GM21576 (cell line): ENCODE results near the gene CDK5R2.

Source experiments
- ATAC-seq: cut with Tn5 transposase; IDR thresholded peaks from one replicate; pipeline ENCODE4 v1.9.1; 2021; ENCODE audit warnings: mild to moderate bottlenecking, moderate library complexity; ENCODE audit not compliant: unreplicated experiment

Gene CDK5R2

DNA sequence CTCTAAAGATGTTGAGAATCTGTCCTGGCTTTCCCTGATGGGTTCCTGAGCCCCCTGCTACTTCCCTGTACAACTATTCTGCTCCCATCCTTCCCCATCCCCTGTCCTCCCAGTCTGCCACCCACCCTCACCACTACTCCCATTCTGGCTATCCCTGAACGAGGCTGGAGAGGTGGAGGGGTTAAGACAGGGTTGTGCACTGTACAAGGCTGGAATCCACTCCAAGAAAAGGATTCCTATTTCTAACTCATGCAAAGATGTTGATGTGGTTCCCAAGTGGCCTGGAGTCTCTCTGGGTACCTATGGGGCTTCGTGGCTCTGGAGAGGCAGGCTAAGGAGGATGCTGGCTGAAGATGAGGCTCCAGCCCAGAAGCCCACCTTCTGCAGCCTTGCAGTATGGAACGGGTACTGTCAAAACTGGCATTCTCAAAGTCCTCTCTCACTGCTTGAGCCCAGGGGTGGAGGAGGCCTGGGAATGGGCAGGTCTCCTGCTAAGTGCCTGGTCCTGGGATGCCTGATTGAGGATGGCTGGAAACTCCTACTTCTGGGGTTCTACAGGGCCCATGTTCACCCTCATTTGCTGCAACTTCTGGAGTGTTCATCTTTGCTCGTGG is 26.8 kb downstream of the CDK5R2 start:
- no peak for ATAC-seq

DNA sequence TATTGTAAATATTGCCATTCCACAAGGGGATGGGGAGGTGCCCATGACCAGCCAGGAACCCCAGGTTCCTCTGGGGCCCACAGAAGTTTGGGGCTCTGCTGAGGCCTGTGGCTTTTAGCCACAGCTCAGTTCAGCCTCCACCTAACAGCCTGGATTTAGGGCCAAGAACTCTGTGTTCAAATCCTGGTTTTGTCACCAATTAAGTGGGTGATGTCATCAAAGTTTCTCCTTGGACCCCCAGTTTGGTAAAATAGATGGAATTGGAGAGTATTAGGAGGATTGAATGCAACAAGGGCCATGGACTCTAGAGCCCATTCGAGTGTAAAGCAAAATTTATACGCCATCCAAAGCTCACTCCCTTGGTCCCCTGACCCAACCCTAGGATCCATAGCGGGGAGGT is 28.7 kb downstream of the CDK5R2 start:
- ATAC-seq, result no peak

DNA sequence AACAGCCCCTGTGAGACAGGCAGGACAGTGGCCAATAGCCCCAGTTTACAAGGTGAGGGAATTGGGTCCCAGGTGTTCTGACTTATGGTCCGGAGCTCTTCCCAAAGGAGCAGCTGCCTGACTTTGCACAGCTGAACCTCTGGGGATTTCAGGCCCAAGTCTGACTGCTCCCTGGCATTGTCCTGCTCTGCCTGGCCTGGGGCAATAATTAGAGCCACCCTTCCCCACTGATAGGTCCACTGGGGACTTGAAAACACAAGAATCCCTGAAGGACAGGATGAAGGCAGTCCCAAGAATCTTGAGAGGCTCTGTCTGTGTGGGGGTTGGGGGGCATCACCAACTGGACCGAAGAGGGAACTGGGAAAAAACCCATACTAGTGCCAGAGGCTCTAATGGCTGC is 29.2 kb downstream of the CDK5R2 start:
- ATAC-seq, result no peak

DNA sequence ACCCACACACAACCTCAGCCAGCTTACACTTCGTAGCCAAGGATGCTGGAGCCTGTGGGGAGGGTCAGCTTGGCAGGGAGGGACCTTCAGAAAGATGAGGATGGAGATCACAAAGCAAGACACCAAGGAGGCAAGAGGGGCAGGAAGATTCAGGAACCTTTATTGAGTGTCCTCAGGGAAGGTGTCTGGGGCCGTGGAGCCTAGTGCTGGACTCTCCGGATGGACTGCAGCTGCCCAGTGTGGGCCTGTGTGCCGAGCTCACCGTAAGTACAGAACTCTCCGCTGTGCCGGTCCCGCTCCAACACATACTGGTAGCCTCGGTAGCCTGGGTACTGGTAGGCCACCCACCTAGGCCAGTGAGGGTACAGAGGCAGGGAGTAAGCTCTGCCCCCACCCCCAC is 30.6 kb downstream of the CDK5R2 start:
- ATAC-seq, result no peak

DNA sequence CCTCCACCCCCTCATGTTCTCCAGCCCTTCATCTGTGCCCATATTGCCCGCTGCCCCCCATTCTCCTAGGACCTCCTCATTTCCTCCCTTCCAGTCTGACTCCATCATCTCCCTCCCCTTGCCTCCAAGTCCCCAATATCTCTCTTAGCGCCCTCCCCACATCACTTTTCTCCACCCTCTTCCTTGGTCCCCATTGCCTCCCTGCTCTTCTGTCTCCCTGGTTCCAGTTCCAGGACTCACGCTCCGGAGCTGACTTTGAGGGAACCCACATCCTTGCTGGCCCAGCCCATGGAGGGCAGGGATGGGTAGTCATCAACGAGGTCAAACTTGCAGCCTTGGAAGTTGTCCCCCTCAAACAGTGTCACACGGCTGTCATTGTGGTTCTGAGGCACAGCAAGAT is 31.1 kb downstream of the CDK5R2 start:
- ATAC-seq, result no peak

DNA sequence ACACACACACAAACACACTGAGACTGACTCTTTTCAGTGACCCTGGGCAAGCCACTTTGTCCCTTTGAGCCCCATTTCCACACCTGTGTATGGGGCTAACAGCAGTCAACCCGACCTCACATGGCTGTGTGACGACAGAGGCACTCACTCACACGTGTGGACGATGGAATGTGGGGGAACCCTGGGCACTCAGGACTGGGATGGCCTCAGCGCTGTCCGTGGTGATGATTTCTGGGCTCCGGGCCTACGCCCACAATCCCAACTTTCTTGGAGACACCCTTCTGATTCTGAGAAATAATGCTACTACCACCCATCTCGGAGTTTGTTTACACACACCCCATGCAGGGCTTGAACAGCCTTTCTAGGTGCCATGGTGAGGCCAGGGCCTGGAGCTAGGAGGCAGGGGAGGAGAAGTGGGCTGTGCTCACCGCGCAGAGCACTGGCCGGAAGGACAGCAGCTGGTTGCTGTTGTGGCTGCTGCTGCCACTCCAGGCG is 32.3 kb downstream of the CDK5R2 start:
- no peak for ATAC-seq

DNA sequence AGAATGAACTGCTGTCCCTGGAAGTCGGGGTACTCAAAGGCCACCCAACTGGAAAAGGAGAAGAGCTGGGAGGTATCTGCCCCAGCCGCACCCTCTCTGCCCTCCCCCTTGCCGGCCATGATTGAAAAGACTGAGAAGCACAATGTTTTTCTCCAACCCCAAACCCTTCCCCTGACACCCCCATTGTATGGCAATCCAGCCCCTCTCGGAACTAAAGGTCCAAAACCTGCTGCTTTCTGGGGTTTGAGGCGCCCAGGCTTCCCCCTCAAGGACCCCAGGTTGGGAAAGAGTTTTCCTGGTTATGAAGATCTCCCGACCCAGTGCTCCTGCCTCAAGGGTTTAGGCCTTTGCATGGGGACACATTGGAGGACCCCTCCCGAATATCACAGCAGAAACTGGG is 32.7 kb downstream of the CDK5R2 start:
- no peak for ATAC-seq

DNA sequence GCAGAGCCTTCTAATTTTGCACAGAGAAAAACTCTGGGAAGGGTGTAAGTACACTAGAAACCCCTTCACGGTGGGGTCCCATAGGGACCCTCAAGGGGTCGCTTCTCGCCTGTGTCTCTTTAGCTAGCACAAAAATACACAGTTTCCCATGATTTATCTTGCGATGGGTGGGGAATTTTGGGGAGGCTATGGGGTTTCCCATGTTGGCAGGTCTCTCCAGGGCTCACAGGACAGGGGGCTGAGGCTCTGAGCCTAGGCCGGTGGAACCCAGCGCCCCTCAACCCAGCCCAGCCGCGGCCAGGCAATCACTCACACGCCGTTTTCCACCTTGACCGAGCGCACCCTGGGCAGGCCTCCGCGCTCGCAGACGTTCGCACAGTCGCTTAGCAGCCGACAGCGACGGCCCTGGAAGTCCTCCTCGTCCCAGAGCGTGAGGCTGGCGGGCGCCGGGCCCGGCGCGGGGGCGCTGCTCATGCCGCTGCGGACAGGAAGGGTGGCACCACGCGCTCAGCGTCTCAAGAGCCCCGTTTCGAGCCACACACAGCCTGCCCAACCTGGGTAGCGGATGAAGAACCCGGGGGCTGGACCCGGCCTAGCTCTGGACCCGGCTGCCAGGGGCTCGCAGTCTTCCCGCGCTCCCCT is 33.4 kb downstream of the CDK5R2 start:
- ATAC-seq, result no peak

DNA sequence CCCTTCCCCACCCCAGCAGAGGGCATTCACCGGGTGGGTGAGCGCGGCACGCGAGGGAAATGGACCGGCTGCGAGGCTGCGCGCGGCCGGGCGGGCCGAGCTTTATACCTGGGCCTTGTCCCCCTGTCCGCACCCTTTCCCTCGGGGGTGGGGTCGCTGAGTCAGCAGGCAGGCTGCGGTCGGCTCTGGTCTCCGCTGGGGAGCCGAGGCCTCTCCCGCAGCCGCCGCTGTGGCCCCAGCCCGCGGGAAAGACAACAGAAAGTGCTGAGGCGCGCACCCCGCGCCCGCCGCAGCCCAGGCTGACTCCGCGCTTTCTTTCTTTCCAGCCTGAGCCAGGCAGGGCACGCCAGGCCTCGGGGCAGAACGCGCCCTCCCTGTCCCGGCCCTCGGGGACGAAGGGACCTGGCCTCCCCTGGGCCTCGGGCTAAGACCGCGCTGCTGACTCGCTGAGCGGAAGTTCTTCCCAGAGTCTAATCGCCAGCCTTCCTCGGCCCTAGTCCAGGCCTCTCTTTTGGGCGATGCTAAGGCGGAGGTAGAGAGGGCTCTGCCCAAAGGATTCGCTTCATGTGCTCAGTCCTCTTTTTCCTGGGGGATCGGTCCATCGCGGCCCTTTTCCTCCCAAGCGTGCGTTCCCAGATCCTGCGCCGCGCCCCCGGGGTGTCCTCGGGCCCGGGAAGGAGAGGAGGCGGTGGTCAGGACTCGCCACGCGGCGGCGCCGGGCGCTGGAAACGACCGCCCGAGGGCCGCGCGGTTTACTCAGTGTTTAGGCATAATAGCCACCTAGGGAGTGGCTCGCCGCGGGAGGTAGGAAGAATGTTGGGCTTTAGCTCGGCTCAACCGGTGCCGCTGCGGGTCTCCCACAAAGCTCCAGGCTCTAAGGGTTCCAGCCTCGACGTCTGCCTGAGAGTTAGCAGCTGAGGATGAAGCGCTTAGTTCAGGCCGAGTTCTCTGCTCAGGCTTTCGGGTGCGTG is 34.2 kb downstream of the CDK5R2 start, which contains the start of gene CRYBA2:
TSS of gene CRYBA2 (minus strand) at position 78 of the 971 bp plus-strand sequence. CDS start 246 bp downstream, outside the sequence.
- no peak for ATAC-seq

DNA sequence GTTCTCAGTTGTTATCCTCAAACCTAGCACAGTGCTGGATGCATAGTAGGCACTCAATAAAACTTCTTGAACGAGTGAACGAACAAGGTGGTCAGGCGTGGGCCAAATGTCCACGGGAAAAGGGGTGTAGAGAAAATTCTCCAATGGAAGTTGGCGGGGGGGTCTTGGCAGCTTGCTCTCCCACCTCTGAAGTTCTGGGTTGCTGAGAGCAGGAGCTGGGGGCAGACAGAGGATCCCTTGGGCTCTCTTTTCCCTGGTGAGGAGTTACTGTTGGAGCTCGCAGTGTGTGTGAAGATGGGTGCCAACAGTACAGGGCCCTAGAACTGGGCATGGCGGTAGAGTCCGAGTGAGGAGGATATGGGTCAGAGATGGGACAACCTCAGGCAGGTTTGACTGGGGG is 36.1 kb downstream of the CDK5R2 start:
- ATAC-seq, result no peak

DNA sequence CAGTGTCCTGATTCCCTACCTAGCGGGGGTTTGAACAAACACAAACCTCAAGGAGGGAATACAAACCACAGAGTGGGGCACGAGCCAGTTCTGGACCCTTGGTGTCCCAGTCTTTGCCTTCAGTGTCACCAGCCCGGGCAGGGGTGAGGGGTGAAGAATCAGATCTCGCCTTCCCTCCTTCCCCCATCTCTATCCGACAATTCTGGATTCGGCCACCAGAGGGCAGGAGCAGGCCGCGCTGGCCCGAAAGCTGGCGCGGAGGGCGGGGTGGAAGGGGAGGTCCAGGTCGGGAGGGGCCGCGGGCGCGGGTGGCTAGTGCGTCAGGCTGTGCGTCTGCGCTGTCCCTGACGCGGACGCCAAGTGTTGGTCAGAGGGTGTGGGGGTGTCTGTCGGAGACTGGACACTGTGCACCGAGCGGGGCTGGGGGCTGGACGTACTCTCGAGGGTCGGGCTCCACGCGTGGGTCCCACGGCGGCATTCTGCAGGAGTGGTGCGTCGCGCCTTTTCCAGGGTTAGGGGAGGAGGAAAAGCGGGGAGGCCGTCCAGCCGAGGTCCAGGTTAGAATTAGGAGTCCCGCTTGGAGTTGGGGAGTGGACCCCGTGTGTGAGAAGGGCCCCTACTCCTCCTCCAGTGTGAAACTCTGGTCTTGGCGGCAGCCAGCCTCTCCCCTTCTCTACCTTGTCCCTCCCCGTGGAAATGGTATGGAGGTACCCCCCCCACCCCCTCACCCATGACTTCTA is 36.7 kb downstream of the CDK5R2 start:
- peak; percentile 65 for ATAC-seq

DNA sequence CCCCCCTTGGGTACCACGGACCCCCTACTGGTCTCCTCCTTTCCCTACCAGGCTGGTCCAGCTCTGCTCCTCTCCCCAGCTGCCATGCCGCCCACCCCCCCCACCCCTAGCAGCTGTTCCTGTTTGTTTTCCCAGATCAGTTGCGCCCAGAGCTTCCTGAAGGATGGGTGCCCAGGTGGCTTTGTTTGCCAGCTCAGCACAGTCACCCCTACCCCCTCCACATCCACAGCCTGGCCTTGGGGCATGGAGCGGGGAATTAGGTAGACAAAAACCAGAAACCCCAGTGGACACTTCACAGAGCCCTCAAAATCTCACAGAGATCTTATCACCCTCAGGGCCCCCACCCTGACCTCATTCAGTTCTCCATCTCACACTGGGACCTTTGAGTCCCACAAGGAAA is 37.5 kb downstream of the CDK5R2 start:
- no peak for ATAC-seq

DNA sequence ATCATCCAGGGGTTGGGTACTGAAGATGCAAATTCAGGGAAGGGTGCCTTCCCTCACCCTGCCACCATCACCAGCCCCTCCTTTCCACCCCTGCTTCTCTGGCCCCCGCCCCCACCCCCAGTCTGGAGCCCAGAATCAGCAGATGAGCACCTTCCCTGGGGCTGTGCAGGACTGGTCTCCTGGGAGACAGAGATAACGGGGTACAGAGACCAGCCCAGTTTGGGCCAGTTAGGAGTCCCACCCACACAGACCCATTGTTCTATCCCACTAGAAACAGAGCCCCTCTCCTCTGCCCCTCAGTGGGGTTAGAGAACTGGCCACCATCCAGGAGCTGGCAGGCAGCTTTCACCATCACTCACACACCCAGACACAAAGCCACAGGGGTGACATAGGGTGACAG is 38.3 kb downstream of the CDK5R2 start:
- ATAC-seq, result no peak

DNA sequence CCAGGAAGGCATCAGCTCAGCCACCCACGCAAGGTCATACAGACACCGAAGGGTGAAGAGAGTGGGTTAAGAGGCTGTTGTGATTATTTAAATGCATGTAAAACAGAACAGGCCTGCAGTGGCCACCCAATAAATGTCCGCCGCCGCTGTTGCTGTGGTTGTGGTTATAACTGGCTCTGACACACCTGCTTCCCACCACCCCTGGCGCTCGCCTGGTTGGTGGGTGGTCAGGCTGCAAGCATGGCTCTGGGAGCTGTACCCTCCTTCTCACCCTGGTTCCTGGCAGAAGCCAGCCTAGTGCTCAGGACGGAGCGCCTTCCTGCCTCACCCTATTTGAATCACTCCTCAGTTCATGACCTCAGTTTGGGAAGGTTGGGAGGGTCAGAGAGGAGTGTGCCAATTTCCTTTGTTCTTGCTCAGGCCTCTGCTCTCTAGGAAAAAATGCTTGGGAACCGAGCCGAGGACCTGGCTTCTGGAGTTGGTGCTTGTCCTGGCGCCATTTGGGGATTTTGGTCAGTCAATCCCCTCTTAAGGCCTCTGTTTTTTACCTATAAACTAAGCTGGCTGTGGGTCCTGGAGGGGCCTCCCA is 39.0 kb downstream of the CDK5R2 start:
- no peak for ATAC-seq

DNA sequence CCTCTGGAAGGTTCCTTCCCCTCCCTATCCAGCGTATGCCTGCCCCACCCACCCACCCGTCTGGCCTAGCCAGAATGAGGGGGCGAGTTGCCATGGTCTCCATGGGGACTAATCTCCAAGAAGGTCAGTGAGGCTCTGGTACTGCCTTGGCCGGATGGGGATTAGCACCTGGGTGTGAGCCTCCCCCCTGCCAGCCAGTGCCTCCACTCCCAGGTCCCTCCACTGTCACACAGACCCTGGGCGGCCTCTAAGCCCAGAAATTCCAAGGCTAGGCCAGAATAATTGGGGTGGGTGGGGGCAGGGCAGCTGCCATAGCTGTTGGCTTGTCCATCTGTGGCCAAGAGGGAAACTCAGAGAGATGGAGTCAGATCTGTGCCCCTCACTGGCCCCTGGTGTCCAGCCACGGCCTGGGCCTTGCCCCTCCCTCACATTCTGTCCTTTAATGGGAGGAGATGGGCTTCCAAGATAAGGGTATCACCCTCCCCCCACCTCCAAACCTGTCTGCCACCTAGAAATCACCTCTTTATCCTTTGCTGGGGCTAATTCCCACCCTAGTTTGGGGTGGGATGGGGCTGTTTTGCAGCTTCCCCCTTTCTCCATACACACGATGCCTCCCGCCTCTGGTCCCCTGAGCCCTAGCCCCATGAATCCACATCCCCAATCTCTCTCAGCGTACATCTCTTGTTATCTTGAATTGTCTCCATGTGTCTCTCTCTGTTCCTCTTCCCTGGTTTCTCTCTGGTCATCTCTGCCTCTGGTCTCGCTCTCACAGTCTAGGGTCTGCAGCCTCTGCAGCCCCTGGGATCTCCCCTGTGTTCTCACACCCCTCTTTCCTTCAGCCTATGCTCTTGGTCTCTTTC is 39.8 kb downstream of the CDK5R2 start:
- no peak for ATAC-seq

DNA sequence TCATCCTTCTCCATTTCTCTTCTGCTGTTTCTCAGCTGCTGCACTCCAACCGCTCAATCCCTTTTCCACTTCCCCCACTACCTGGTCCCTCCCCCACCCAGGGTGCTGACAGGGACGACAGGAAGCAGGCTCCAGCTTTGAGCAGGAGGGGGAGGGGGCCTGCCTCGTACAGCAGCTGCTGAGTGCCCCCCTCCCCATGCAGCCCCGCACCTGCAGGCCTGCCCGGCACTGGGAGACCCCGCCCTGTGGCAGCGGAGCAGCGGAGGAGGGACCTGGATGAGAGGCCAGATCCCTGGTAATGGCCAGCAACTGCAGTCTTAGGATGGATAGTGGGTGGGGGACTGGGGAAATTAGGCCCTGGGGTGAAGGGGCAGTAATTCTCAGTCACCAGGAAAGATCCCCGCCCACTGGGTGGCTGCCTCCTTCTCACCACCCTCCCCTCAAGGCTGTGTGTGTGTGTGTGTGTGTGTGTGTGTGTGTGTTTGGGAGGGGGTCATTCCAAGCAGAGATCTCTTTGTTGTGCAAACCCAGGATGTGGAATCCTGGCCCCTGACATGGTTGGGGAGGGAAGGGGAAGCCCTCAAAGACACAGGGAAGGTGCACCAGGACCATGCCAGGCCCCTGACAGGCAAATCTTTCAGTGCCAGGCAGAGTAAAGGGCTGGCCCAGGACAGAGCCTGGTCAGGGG is 40.6 kb downstream of the CDK5R2 start:
- no peak for ATAC-seq

DNA sequence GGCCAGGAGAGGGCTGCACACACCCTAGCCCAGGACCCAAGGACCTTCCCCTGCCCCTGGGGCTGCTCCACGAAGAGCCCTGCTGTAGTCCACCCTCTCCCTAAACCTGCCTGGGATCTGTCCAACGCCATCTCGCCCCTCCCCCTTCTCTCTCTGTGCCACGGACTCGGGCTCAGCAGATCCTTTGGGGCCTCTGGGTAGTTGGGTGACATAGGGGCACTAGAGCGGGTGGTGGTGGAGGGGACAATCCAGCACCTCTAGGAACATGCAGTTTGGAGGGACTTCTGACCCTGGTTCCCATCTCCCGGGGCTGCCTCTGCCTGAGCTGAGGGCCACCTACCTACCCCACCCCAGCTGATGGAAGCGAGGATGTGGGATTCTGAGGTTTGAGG is 41.1 kb downstream of the CDK5R2 start:
- ATAC-seq, result no peak

DNA sequence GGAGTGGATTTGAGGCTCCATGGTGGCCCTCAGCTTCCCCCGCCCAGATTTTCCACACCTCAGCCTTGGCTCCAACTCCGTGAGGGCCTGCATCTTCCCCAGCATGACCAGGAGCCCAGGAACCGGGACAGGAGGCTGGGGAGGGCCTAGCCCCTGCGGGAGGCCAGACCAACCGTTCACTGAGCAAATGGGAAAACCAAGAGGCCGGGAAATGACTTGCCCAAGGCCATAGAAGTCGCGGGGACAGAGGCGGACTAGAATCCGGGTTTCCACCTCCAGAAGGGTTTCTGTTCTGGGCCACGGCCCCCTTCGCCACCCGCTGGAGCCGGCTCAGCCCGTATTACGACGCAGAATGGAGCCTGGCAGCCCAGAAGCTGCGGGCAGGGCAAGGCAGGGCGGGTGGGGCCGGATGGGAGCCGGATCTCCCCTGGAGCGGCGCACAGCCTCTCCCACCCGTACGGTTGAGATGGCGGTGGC is 41.7 kb downstream of the CDK5R2 start:
- ATAC-seq, result no peak
